Left ventricle myocardium superior (tissue), 1 donor: ENCODE measurements around the gene SYCE1L. TPM values are rescaled to one million over a fixed set of nuclear protein-coding genes. Genes with fewer than 3 reads are reported as not detected.
"Not testable (repeated sequence)": the region's sequence is repeated elsewhere in the genome, so short reads cannot be mapped to it uniquely, and the experiment has no call there.

ENCODE experiments used
- ATAC-seq: fragments of 200-7000 bp; cut with Tn5 transposase; one replicate; pipeline ENCODE4 v1.9.1; 2020; ENCODE audit warnings: mild to moderate bottlenecking, moderate library complexity
- DNase-seq: peaks from one replicate; pipeline ENCODE4 v3.0.0-alpha.2; 2020
- intact Hi-C: fragments of 100-400 bp; cut with micrococcal nuclease; formaldehyde crosslinking; loops from one replicate; pipeline ENCODE4 v1.11.0; 2022
- long read RNA-seq: library from polyadenylated mRNA; unstranded; transcript quantifications from one replicate; pipeline ENCODE4 v2.0.0, GENCODE V29; 2021
- total RNA-seq: library from RNA; stranded (reverse); fragmentation: NEBNext Ultra II Directional; extraction: Animal tissue kit (Norgen Biotek cat#: 25700); gene quantifications from one replicate; pipeline ENCODE4 v1.2.1, GENCODE V29; 2021
- donor health status: DM: no; HTN: yes; CAD: no; lungs with severe emphysema.

Gene SYCE1L, protein sequence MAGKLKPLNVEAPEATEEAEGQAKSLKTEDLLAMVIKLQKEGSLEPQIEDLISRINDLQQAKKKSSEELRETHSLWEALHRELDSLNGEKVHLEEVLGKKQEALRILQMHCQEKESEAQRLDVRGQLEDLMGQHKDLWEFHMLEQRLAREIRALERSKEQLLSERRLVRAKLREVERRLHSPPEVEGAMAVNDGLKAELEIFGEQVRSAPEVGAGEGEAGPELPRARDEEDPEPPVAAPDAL
- total RNA-seq: 2.1 TPM
- long read RNA-seq, partial matches to known transcripts: 0 of 2 reads
- long read RNA-seq, other reads (novel, unspliced or antisense): 2 of 2 reads

GRCh38 chr16:77199211-77199610, at the start of gene SYCE1L:
Gene SYCE1L, plus strand, starts transcription at chr16:77199408. Its CDS starts 44 bp downstream, at chr16:77199452.
- ATAC-seq: no peak
- intact Hi-C loops: no loop called here
- no peak for DNase-seq

GRCh38 chr16:77157346-77158058, 41.7 kb upstream of the SYCE1L start:
- intact Hi-C loops: no loop called here
- DNase-seq (no peak), ATAC-seq (peak; percentile 89)

- DNase-seq: no peak
- peak; percentile 75 for ATAC-seq
- intact Hi-C loops: no loop called here
These were observed 40.9 kb upstream of the SYCE1L start for GRCh38 chr16:77158293-77158692.

GRCh38 chr16:77165006-77165405, 34.2 kb upstream of the SYCE1L start:
- DNase-seq (no peak), ATAC-seq (no peak)
- intact Hi-C loops: no loop called here

DNA sequence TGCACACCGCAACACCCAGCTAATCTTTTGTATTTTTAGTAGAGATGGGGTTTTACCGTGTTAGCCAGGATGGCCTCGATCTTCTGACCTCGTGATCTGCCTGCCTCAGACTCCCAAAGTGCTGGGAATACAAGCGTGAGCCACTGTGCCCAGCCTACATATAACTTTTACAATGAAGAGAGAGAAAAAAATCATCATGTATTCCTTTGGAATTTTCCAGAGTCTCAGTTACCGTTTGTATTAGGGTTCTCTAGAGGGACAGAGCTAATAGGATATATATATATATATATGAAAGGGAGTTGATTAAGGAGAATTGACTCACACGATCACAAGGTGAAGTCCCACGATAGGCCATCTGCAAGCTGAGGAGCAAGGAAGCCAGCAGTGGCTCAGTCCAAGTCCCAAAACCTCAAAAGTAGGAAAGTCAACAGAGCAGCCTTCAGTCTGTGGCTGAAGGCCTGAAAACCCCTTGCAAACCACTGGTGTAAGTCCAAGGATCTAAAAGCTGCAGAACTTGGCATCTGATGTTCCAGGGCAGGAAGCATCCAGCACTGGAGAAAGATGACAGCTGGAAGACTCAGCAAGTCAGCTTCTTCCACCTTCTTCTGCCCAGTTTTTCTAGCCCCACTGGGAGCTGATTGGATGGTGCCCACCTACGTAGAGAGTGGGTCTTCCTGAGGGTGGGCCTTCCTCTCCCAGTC, 33.5 kb upstream of the SYCE1L start:
- peak; percentile 60 for ATAC-seq
- DNase-seq, intact Hi-C loops: not testable (repeated sequence)

DNA sequence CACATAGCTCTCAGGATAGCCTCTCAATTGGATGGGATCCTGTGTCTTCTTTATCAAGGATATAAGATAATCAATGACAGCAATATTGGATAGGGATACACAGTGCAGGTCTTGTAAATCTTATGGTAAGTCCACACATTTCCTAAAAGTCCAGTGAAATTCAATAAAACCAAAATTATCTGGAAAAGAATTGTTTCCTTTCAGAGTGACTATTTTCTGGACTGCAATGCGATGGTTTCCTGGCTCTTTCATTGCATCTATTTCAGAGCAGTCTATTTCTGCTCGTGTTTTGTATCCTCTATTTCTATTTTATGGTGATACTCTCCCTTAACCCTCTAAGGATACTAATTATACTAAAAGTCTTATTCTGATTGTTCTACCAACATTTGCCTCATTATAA, 32.5 kb upstream of the SYCE1L start:
- no peak for ATAC-seq
- no peak for DNase-seq
- intact Hi-C loops: no loop called here

DNA sequence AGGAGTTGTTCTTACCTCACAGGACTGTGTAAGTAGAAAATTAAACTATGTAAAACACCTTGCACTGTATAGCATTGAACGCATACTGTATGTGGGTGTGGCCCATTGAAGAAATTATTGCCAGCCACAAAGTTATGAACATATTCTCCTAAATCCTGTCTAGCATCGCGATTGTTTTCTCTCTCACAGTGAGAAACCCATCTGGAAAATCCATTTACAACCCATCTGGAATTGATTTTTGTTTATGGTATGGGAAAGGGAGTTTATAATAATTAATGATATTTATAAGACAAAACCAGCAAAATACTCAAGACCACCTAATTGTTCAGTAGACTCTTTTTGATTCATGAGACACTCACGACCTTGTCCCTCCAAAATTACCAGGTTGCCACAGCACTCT, 30.3 kb upstream of the SYCE1L start:
- no peak for ATAC-seq
- DNase-seq: no peak
- intact Hi-C loops: no loop called here

- DNase-seq (no peak), ATAC-seq (no peak)
These were observed 29.5 kb upstream of the SYCE1L start for GRCh38 chr16:77169650-77170236.

DNA sequence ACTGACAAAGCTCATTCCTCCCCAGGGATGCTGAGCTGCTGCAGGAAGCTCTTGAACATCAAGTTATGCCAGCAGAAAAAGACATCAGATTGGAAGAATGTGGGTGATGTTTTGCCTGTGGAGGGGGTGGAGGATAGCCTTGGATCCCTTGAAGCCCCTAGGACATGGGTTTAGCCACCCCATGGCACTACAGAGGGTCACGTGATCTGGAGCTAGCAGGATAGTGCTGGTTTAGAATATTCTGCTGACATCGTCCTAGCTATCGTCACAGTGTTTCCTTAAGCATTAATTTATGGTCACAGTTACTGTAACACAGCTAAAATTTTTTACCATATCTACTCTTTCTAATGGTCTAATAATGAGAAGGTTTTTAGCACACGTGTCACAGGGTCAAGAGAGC, 28.4 kb upstream of the SYCE1L start:
- intact Hi-C loops: loop anchor here (2.0 kb wide), 1 partner anchor 1384 kb away; no protein-coding TSS in a partner anchor

More at GRCh38 chr16:77169650-77170236, 29.5 kb upstream of the SYCE1L start:
- intact Hi-C loops: loop anchor here (2.0 kb wide), 1 partner anchor 1383 kb away; no protein-coding TSS in a partner anchor

DNA sequence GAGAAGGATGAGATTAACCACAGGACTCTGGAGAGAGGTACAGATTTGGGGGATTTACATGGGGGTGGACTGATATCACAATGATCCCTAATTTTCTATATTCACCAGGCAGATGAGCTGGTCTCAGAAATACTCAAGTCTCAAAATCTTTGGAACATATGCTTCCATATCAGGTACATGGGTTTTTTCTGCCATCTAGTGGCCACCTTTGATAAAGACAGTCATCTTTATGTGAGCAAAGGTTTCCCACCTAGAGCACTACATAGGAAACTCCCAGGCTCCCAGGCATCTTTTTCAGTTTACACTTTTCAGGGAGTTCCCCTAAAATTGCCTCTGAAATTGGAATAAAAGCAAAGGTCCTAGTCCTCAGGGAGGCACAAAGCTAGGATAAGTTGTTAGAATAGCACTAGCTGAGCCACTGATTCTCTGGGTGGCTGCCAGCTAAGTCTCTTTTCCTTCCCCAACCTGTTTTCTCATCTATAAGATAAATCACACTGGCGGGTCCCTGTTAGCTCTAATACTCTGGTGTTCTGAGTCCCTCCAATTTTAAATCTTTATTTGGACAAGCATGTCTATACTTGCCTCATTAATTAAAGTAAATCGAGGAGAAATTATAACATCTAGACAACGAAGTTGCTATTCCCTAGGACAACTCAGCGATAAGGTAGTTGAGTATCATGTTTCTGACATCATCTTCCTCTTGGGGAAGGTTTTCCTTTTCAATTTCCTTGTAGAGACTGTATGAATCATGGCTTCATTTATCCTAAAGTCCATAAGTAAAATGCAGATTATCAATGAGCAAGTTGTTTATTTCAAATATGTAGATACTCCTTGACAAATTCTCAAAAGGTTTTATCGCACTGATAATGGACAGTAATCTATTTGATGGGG, 27.2 kb upstream of the SYCE1L start:
- DNase-seq (no peak), ATAC-seq (peak; percentile 64)
- intact Hi-C loops: loop anchor here (2.0 kb wide), 1 partner anchor 1385 kb away; no protein-coding TSS in a partner anchor

More for the DNA sequence above, 28.4 kb upstream of the SYCE1L start:
- no peak for ATAC-seq
- no peak for DNase-seq

DNA sequence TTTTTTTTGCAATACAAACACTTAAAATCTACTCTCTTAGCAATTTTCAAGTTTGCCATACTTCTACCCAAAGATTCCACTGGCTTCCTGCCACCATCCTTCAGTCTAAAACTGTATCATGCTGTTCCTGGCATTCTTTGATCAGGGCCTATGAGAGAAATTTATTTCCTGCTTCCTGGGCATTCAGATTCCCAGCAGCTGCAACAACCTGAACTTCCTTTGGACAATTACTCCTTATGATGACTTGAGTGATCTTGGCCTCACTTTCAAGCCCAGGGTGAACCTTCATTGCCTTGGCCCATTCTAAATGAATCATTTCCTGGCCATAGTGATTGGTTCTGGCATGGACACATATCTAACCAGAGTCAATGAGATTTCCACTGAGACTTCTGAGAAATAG, 26.3 kb upstream of the SYCE1L start:
- no peak for ATAC-seq
- intact Hi-C loops: no loop called here
- no peak for DNase-seq

GRCh38 chr16:77183137-77183536, 16.1 kb upstream of the SYCE1L start:
- intact Hi-C loops: no loop called here
- ATAC-seq (no peak), DNase-seq (no peak)

GRCh38 chr16:77186298-77186697, 12.9 kb upstream of the SYCE1L start:
- DNase-seq, ATAC-seq, intact Hi-C loops: not testable (repeated sequence)

GRCh38 chr16:77190190-77190477, 9.1 kb upstream of the SYCE1L start:
- DNase-seq (no peak), ATAC-seq (no peak)
- intact Hi-C loops: no loop called here

GRCh38 chr16:77190478-77191258, 8.5 kb upstream of the SYCE1L start, which contains the start of gene MON1B:
Gene MON1B, plus strand, starts transcription at chr16:77191190. Its CDS starts 296 bp downstream, at chr16:77191486.
- ATAC-seq: peak; percentile 100
- intact Hi-C loops: no loop called here
- peak; percentile 97 for DNase-seq

DNA sequence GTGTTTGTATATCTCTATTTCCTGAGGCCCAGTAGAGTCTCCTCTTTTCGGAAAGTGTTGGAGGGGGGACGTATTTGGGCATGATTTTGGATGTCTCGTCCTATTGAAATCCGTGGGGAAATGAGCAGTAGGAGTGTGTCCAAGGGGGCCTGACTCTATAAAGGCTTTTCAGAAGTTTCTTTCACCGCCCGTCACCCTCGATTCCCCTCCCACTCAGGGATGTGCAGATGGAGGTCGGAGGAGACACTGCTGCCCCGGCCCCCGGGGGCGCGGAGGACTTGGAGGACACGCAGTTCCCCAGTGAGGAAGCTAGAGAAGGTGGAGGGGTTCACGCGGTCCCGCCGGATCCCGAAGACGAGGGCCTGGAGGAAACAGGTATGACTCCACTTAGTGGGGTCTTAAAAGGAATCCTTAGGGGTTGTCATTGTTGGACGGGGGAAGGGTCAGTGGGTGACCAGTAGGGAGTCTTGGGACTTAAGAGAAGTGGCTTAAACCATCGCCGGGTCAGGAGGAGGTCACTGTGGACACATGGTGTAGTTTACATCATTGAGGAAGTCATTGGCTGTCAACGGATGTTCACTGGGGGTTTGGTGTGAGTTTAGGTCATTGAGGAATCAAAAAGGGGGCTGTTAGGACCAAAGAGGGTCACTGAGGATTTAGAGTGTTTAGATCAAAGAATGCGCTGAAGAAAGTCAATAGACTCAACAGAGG, 7.8 kb upstream of the SYCE1L start:
- DNase-seq (peak; percentile 46), ATAC-seq (no peak)
- intact Hi-C loops: no loop called here

- ATAC-seq: no peak
- no peak for DNase-seq
- intact Hi-C loops: no loop called here
These were observed 5.8 kb upstream of the SYCE1L start for GRCh38 chr16:77193377-77193776.
